Mesenchymal stem cell (in vitro differentiated cells and primary cell): ENCODE results near the gene IL17REL.

Source experiments
- DNase-seq: peaks from one replicate; pipeline ENCODE4 v3.0.0-alpha.2; 2013
- H2AFZ ChIP-seq: one replicate; pipeline ENCODE4 v1.6.1; 2013; ENCODE audit warnings: low read depth, mild to moderate bottlenecking, control low read depth, inconsistent platforms, low read length, moderate library complexity
- H2AK5ac ChIP-seq: 2 replicates; pipeline ENCODE4 v1.6.1; 2013; ENCODE audit warnings: low read length, moderate library complexity, mild to moderate bottlenecking, inconsistent platforms; ENCODE audit not compliant: severe bottlenecking
- H2BK120ac ChIP-seq: one replicate; pipeline ENCODE4 v1.6.1; 2013; ENCODE audit warnings: low read depth, mild to moderate bottlenecking, inconsistent platforms, low read length, moderate library complexity
- H2BK12ac ChIP-seq, 2 experiments: one replicate each; pipeline ENCODE4 v1.6.1; 2013; ENCODE audit warnings: inconsistent platforms in 2 of 2, low read length in 2 of 2, mild to moderate bottlenecking in 2 of 2, moderate library complexity in 2 of 2, control low read depth in 1 of 2
- H2BK15ac ChIP-seq: one replicate; pipeline ENCODE4 v1.6.1; 2013; ENCODE audit warnings: mild to moderate bottlenecking, low read depth, inconsistent platforms; ENCODE audit not compliant: poor library complexity, severe bottlenecking
- H2BK5ac ChIP-seq: 2 replicates; pipeline ENCODE4 v1.6.1; 2013; ENCODE audit warnings: low read depth, mild to moderate bottlenecking, low read length, control low read depth, inconsistent platforms; ENCODE audit not compliant: poor library complexity, severe bottlenecking
- H3K14ac ChIP-seq, 2 experiments: one replicate each; pipeline ENCODE4 v1.6.1; 2013; ENCODE audit warnings: inconsistent platforms in 2 of 2, low read length in 2 of 2, control low read depth in 1 of 2, mild to moderate bottlenecking in 1 of 2, moderate library complexity in 1 of 2
- H3K18ac ChIP-seq, 2 experiments: one replicate each; pipeline ENCODE4 v1.6.1; 2013; ENCODE audit warnings: inconsistent platforms in 2 of 2, low read length in 2 of 2, control low read depth in 1 of 2, low read depth in 1 of 2, mild to moderate bottlenecking in 1 of 2
- H3K23ac ChIP-seq, 2 experiments: one replicate each; pipeline ENCODE4 v1.6.1; 2013; ENCODE audit warnings: inconsistent platforms in 2 of 2, low read length in 2 of 2, mild to moderate bottlenecking in 2 of 2, moderate library complexity in 2 of 2, control low read depth in 1 of 2
- H3K27ac ChIP-seq: 2 replicates; pipeline ENCODE4 v1.5.1; 2013; ENCODE audit warnings: mild to moderate bottlenecking, moderate library complexity, low read length, control low read depth, inconsistent platforms; ENCODE audit not compliant: poor library complexity, severe bottlenecking
- H3K27me3 ChIP-seq, 2 experiments: 2 replicates each; pipeline versions ENCODE4 v1.6.1 to v1.7.0; 2013; ENCODE audit warnings: low read length in 2 of 2, mild to moderate bottlenecking in 2 of 2, moderate library complexity in 2 of 2, control low read depth in 1 of 2, inconsistent platforms in 1 of 2; ENCODE audit not compliant: control insufficient read depth in 1 of 2, insufficient read depth in 1 of 2
- H3K36me3 ChIP-seq, 2 experiments: 2 replicates each; pipeline versions ENCODE4 v1.6.1 to v1.7.0; 2013; ENCODE audit warnings: low read length in 2 of 2, control low read depth in 1 of 2, inconsistent platforms in 1 of 2, low read depth in 1 of 2, mild to moderate bottlenecking in 1 of 2; ENCODE audit not compliant: insufficient read depth in 2 of 2, control insufficient read depth in 1 of 2
- H3K4ac ChIP-seq, 2 experiments: one replicate each; pipeline ENCODE4 v1.6.1; 2013; ENCODE audit warnings: inconsistent platforms in 2 of 2, low read length in 2 of 2, mild to moderate bottlenecking in 2 of 2, moderate library complexity in 2 of 2, control low read depth in 1 of 2, low read depth in 1 of 2
- H3K4me1 ChIP-seq: 2 replicates; pipeline ENCODE4 v1.6.1; 2013; ENCODE audit warnings: low read depth, low read length, control low read depth; ENCODE audit not compliant: control insufficient read depth, insufficient read depth
- H3K4me2 ChIP-seq: 2 replicates; pipeline ENCODE4 v1.6.1; 2013; ENCODE audit warnings: low read length, mild to moderate bottlenecking, inconsistent platforms; ENCODE audit not compliant: poor library complexity, severe bottlenecking
- H3K4me3 ChIP-seq, 2 experiments: 2 replicates each; pipeline versions ENCODE4 v1.5.1 to v1.7.0; 2013; ENCODE audit warnings: low read length in 2 of 2, mild to moderate bottlenecking in 2 of 2, control low read depth in 1 of 2, low read depth in 1 of 2; ENCODE audit not compliant: insufficient read depth in 1 of 2
- H3K79me1 ChIP-seq: replicated peaks from 2 replicates; pipeline ENCODE4 v1.6.1; 2013; ENCODE audit warnings: mild to moderate bottlenecking, control low read depth, low read length, inconsistent platforms; ENCODE audit not compliant: poor library complexity, severe bottlenecking
- H3K9ac ChIP-seq: 2 replicates; pipeline ENCODE4 v1.7.0; 2013; ENCODE audit warnings: mild to moderate bottlenecking, low read length, moderate library complexity
- H3K9me3 ChIP-seq: 2 replicates; pipeline ENCODE4 v1.7.0; 2013; ENCODE audit warnings: mild to moderate bottlenecking, low read length; ENCODE audit not compliant: control insufficient read depth
- H4K8ac ChIP-seq: one replicate; pipeline ENCODE4 v1.6.1; 2013; ENCODE audit warnings: inconsistent platforms, mild to moderate bottlenecking, low read length, moderate library complexity
- H4K91ac ChIP-seq: one replicate; pipeline ENCODE4 v1.6.1; 2013; ENCODE audit warnings: mild to moderate bottlenecking, low read length, inconsistent platforms
- WGBS: methylation state at CpG from one replicate; pipeline ENCODE4 v1.1.7; 2013; ENCODE audit warnings: mixed read lengths; 5-methylcytosine and 5-hydroxymethylcytosine counted together

Gene IL17REL

GRCh38 chr22:50011447-50012210, 936 bp downstream of the IL17REL start:
- Histone ChIP-seq H3K4me2 (no peak overlapping the region), H3K36me3 (no peaks in the 10 kb centered on the region), H2AFZ (no peak overlapping the region), H3K27me3 (peaks cover 65 to 73% of the 10 kb centered on the region in 2 experiments), H2AK5ac (no peak overlapping the region), H3K14ac (no peak overlapping the region), H4K8ac (peak overlapping the region; percentile 65), H2BK15ac (no peak overlapping the region), H3K4me1 (peaks cover 9% of the 10 kb centered on the region), H3K18ac (no peak overlapping the region), H3K4me3 (no peak overlapping the region), H3K23ac (no peak overlapping the region), H3K27ac (no peak overlapping the region), H2BK120ac (no peak overlapping the region), H3K4ac (no peak overlapping the region), H3K79me1 (no peaks in the 10 kb centered on the region), H4K91ac (no peak overlapping the region), H2BK5ac (no peak overlapping the region), H3K9ac (no peak overlapping the region), H2BK12ac (no peak overlapping the region), H3K9me3 (no peaks in the 10 kb centered on the region)
- 46% methylated on average over 18 of the region's 18 CpGs for WGBS
- DNase-seq = no peak

GRCh38 chr22:50010676-50011446, 1.7 kb downstream of the IL17REL start:
- H4K91ac ChIP-seq = no peak overlapping the region
- no peak overlapping the region for H2BK5ac ChIP-seq
- no peak overlapping the region for H2AK5ac ChIP-seq
- H3K9me3 ChIP-seq = no peaks in the 10 kb centered on the region
- no peak overlapping the region for H3K27ac ChIP-seq
- H3K23ac ChIP-seq = no peak overlapping the region
- no peak overlapping the region for H3K4me3 ChIP-seq
- WGBS = 14% methylated on average over 26 of the region's 61 CpGs
- no peak overlapping the region for H3K14ac ChIP-seq
- no peak overlapping the region for H3K4me2 ChIP-seq
- H3K79me1 ChIP-seq = no peaks in the 10 kb centered on the region
- peaks cover 58 to 70% of the 10 kb centered on the region in 2 experiments for H3K27me3 ChIP-seq
- H3K4ac ChIP-seq = no peak overlapping the region
- H4K8ac ChIP-seq = peak overlapping the region; percentile 65
- no peak overlapping the region for H3K9ac ChIP-seq
- H2BK15ac ChIP-seq = no peak overlapping the region
- no peak overlapping the region for H3K18ac ChIP-seq
- no peak overlapping the region for H2BK120ac ChIP-seq
- H2BK12ac ChIP-seq = no peak overlapping the region
- H3K36me3 ChIP-seq = no peaks in the 10 kb centered on the region
- H3K4me1 ChIP-seq = peaks cover 9% of the 10 kb centered on the region
- DNase-seq = no peak
- H2AFZ ChIP-seq = no peak overlapping the region

GRCh38 chr22:50009765-50010675, 2.5 kb downstream of the IL17REL start:
- Histone ChIP-seq H3K79me1 (no peaks in the 10 kb centered on the region), H2AK5ac (no peak overlapping the region), H3K9ac (no peak overlapping the region), H4K91ac (no peak overlapping the region), H2AFZ (no peak overlapping the region), H3K9me3 (no peaks in the 10 kb centered on the region), H2BK12ac (no peak overlapping the region), H4K8ac (no peak overlapping the region), H3K27ac (no peak overlapping the region), H3K4me1 (peaks cover 7% of the 10 kb centered on the region), H3K4me2 (no peak overlapping the region), H2BK15ac (no peak overlapping the region), H3K27me3 (peaks cover 53 to 71% of the 10 kb centered on the region in 2 experiments), H3K4me3 (peak overlapping the region in 1 of 2 experiments; percentile 20), H2BK5ac (no peak overlapping the region), H3K4ac (no peak overlapping the region), H3K14ac (no peak overlapping the region), H3K23ac (no peak overlapping the region), H3K36me3 (no peaks in the 10 kb centered on the region), H3K18ac (no peak overlapping the region), H2BK120ac (no peak overlapping the region)
- no peak for DNase-seq
- 73% methylated on average over 44 of the region's 46 CpGs for WGBS
